GM12878 (cell line): ENCODE results near the gene ABCA2. TPM values are rescaled to one million over a fixed set of nuclear protein-coding genes. Genes with fewer than 3 reads are reported as not detected.

Experiments used
- DPF2 ChIP-seq: fragments of 450-650 bp; IDR thresholded peaks from 2 replicates; pipeline ENCODE4 v1.6.1; 2017; ENCODE audit warnings: mild to moderate bottlenecking
- ETV6 ChIP-seq, 2 experiments: fragments of 450-650 bp in 1 of 2; IDR thresholded peaks in 1 of 2; conservative IDR thresholded peaks in 1 of 2; 2 replicates each; pipeline ENCODE4 v1.6.1; 2014; ENCODE audit warnings: antibody characterized with exemption in 1 of 2, borderline replicate concordance in 1 of 2, low read depth in 1 of 2, mild to moderate bottlenecking in 1 of 2, moderate library complexity in 1 of 2
- IKZF1 ChIP-seq: fragments of 450-650 bp; conservative IDR thresholded peaks from 2 replicates; pipeline ENCODE4 v1.6.1; 2017; ENCODE audit warnings: antibody characterized with exemption, mild to moderate bottlenecking
- LARP7 ChIP-seq: fragments of 450-650 bp; IDR thresholded peaks from 2 replicates; pipeline ENCODE4 v1.6.1; 2017; ENCODE audit warnings: mild to moderate bottlenecking
- MEF2B ChIP-seq: fragments of 450-650 bp; IDR thresholded peaks from 2 replicates; pipeline ENCODE4 v1.6.1; 2018; ENCODE audit warnings: mild to moderate bottlenecking, moderate library complexity; ENCODE audit not compliant: partially characterized antibody, poor library complexity, severe bottlenecking
- POLR2AphosphoS2 ChIP-seq: IDR thresholded peaks from 2 replicates; pipeline ENCODE4 v1.6.1; 2011; ENCODE audit warnings: low read depth, mild to moderate bottlenecking, low read length, improper control_type of control experiment, moderate library complexity
- POLR2AphosphoS5 ChIP-seq: IDR thresholded peaks from 2 replicates; pipeline ENCODE4 v1.6.1; 2011; ENCODE audit warnings: mild to moderate bottlenecking, low read length, inconsistent platforms
- SMARCA5 ChIP-seq: fragments of 450-650 bp; IDR thresholded peaks from 2 replicates; pipeline ENCODE4 v1.6.1; 2017; ENCODE audit warnings: mild to moderate bottlenecking
- TAF1 ChIP-seq: IDR thresholded peaks from 2 replicates; pipeline ENCODE4 v1.6.1; 2011; ENCODE audit warnings: mild to moderate bottlenecking, low read depth, low read length, borderline replicate concordance
- TARDBP ChIP-seq: IDR thresholded peaks from 2 replicates; pipeline ENCODE4 v1.6.1; 2016; ENCODE audit warnings: borderline replicate concordance
- ZNF217 ChIP-seq: fragments of 450-650 bp; IDR thresholded peaks from 2 replicates; pipeline ENCODE4 v1.6.1; 2017; ENCODE audit warnings: antibody characterized with exemption, mild to moderate bottlenecking
- polyA plus RNA-seq, 11 experiments: library from polyadenylated mRNA; depleted of rRNA in 4 of 11; unstranded in 6 of 11; stranded (reverse) in 5 of 11; fragments of >200 nt; fragmentation: Nextera tagmentation in 4 of 11; fragmentation: Illumina TruSeq in 1 of 11; extraction: Ambion mirVana in 4 of 11; extraction: Trizol in 1 of 11; gene quantifications; 1 replicate in 1 of 11; 2 replicates in 10 of 11; pipeline versions ENCODE4 v1.2.1 to v1.2.3, GENCODE V29; 2011 to 2016; ENCODE audit warnings: inconsistent platforms in 2 of 11, missing spikeins in 2 of 11, low read depth in 1 of 11
- total RNA-seq, 4 experiments: library from RNA; depleted of rRNA in 3 of 4; stranded (reverse); fragments of >200 nt in 3 of 4; fragmentation: Illumina TruSeq in 1 of 4; extraction: Trizol in 1 of 4; gene quantifications; 2 replicates each; pipeline versions ENCODE4 v1.2.1 to v1.2.3, GENCODE V29; 2013 to 2021
- TF ChIP-seq, protein P1 (sequence below): fragments of 450-650 bp; IDR thresholded peaks from 2 replicates; pipeline ENCODE4 v1.6.1; 2016; ENCODE audit warnings: mild to moderate bottlenecking
- TF ChIP-seq, protein P2 (sequence below): fragments of 450-650 bp; IDR thresholded peaks from 2 replicates; pipeline ENCODE4 v1.6.1; 2017; ENCODE audit warnings: antibody characterized with exemption, mild to moderate bottlenecking, moderate library complexity
- TF ChIP-seq, protein P3 (sequence below): fragments of 450-650 bp; IDR thresholded peaks from 2 replicates; pipeline ENCODE4 v1.6.1; 2017; ENCODE audit warnings: mild to moderate bottlenecking, moderate library complexity

Gene ABCA2
- total and polyA plus RNA-seq, 10 of the 15 experiments (the other 5 are each of a cell fraction or from before 2014, with no cell fraction given), result 0.13 to 2.6 (median 0.71) TPM; not detected in 2

DNA sequence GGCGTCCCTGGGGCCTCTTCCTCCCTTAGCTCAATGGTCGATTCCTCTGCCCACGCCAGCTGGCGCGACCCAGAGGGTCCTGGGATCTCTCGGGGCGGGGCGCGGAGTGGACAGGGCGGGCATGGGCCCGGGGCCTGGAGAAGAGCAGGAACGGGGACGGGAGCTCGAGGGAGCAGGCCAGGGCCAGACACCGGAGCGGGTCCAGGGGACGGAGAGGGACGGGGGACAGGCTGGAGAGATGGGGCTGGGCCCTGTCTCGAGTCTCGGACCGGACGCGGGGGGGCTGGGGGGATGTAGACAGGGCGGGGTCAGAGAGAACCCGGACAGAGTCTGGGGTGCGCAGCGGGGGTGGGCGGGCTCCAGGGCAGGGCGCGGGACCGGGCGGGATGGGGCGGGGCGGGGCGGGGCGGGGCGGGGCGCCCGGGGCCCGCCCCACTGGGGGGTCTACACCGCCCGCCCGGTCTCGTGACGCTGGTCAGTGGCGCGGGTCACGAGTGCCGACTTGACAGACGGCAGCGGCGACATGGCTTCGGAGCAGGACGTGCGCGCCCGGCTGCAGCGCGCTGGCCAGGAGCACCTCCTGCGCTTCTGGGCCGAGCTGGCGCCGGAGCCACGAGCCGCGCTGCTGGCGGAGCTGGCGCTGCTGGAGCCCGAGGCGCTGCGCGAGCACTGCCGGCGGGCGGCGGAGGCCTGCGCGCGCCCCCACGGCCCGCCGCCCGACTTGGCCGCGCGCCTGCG lies 49.1 kb upstream of the ABCA2 start, which contains the start of gene UAP1L1 (continued):
- TF ChIP-seq TARDBP (no peak), LARP7 (peak; percentile 82; the same call in 1 of the 2 replicates), ETV6 (conservative IDR thresholded peaks at IDR 0.05 in 1 of 2, IDR thresholded peaks at IDR 0.05 in 1 of 2; ENCODE audit: borderline replicate concordance in 1 of 2, low read depth in 1 of 2) (no peak), SMARCA5 (peak; percentile 81), TAF1 (no peak), ZNF217 (0 out of 2 replicates have a peak, but pooled peaks have one; percentile 42), DPF2 (no peak), MEF2B (peak; percentile 35), IKZF1 (peak; percentile 74), POLR2AphosphoS5 (peak; percentile 37; the same call in 1 of the 2 replicates), POLR2AphosphoS2 (no peak)
- TF ChIP-seq, protein P1, sequence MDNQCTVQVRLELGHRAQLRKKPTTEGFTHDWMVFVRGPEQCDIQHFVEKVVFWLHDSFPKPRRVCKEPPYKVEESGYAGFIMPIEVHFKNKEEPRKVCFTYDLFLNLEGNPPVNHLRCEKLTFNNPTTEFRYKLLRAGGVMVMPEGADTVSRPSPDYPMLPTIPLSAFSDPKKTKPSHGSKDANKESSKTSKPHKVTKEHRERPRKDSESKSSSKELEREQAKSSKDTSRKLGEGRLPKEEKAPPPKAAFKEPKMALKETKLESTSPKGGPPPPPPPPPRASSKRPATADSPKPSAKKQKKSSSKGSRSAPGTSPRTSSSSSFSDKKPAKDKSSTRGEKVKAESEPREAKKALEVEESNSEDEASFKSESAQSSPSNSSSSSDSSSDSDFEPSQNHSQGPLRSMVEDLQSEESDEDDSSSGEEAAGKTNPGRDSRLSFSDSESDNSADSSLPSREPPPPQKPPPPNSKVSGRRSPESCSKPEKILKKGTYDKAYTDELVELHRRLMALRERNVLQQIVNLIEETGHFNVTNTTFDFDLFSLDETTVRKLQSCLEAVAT, result 0 out of 2 replicates have a peak, but pooled peaks have one; percentile 7
- TF ChIP-seq, protein P2, sequence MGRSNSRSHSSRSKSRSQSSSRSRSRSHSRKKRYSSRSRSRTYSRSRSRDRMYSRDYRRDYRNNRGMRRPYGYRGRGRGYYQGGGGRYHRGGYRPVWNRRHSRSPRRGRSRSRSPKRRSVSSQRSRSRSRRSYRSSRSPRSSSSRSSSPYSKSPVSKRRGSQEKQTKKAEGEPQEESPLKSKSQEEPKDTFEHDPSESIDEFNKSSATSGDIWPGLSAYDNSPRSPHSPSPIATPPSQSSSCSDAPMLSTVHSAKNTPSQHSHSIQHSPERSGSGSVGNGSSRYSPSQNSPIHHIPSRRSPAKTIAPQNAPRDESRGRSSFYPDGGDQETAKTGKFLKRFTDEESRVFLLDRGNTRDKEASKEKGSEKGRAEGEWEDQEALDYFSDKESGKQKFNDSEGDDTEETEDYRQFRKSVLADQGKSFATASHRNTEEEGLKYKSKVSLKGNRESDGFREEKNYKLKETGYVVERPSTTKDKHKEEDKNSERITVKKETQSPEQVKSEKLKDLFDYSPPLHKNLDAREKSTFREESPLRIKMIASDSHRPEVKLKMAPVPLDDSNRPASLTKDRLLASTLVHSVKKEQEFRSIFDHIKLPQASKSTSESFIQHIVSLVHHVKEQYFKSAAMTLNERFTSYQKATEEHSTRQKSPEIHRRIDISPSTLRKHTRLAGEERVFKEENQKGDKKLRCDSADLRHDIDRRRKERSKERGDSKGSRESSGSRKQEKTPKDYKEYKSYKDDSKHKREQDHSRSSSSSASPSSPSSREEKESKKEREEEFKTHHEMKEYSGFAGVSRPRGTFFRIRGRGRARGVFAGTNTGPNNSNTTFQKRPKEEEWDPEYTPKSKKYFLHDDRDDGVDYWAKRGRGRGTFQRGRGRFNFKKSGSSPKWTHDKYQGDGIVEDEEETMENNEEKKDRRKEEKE, result no peak
- TF ChIP-seq, protein P3, sequence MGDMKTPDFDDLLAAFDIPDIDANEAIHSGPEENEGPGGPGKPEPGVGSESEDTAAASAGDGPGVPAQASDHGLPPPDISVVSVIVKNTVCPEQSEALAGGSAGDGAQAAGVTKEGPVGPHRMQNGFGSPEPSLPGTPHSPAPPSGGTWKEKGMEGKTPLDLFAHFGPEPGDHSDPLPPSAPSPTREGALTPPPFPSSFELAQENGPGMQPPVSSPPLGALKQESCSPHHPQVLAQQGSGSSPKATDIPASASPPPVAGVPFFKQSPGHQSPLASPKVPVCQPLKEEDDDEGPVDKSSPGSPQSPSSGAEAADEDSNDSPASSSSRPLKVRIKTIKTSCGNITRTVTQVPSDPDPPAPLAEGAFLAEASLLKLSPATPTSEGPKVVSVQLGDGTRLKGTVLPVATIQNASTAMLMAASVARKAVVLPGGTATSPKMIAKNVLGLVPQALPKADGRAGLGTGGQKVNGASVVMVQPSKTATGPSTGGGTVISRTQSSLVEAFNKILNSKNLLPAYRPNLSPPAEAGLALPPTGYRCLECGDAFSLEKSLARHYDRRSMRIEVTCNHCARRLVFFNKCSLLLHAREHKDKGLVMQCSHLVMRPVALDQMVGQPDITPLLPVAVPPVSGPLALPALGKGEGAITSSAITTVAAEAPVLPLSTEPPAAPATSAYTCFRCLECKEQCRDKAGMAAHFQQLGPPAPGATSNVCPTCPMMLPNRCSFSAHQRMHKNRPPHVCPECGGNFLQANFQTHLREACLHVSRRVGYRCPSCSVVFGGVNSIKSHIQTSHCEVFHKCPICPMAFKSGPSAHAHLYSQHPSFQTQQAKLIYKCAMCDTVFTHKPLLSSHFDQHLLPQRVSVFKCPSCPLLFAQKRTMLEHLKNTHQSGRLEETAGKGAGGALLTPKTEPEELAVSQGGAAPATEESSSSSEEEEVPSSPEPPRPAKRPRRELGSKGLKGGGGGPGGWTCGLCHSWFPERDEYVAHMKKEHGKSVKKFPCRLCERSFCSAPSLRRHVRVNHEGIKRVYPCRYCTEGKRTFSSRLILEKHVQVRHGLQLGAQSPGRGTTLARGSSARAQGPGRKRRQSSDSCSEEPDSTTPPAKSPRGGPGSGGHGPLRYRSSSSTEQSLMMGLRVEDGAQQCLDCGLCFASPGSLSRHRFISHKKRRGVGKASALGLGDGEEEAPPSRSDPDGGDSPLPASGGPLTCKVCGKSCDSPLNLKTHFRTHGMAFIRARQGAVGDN, result peak; percentile 24
